Hindlimb muscle (tissue), 1 donor: ENCODE measurements around the gene ALKBH4. TPM values are rescaled to one million over a fixed set of nuclear protein-coding genes. Genes with fewer than 3 reads are reported as not detected.
"Not testable (repeated sequence)": the region's sequence is repeated elsewhere in the genome, so short reads cannot be mapped to it uniquely, and the experiment has no call there.

ENCODE experiments used
- DNase-seq: peaks from one replicate; pipeline ENCODE4 v3.0.0-alpha.2; 2013
- polyA plus RNA-seq: library from polyadenylated mRNA; unstranded; fragments of 120-200 nt; gene quantifications from one replicate; pipeline ENCODE4 v1.2.1, GENCODE V29; 2013; ENCODE audit not compliant: insufficient read length

The ALKBH4 gene
- polyA plus RNA-seq, 1 donor = 8.9 TPM

GRCh38 chr7:102426268-102427018, 38.2 kb downstream of the ALKBH4 start:
- no peak for DNase-seq

GRCh38 chr7:102425639-102426267, 38.9 kb downstream of the ALKBH4 start:
- no peak for DNase-seq

GRCh38 chr7:102424787-102425218, 39.9 kb downstream of the ALKBH4 start:
- DNase-seq = no peak

- no peak for DNase-seq
Measured at GRCh38 chr7:102424129-102424551, 40.5 kb downstream of the ALKBH4 start.

- DNase-seq = no peak
Measured at GRCh38 chr7:102421706-102422240, 42.9 kb downstream of the ALKBH4 start.

- no peak for DNase-seq
Measured at GRCh38 chr7:102418592-102418991, 46.1 kb downstream of the ALKBH4 start.

GRCh38 chr7:102417105-102417504, 47.6 kb downstream of the ALKBH4 start:
- DNase-seq = no peak

- DNase-seq = no peak
Measured at GRCh38 chr7:102416406-102416805, 48.3 kb downstream of the ALKBH4 start.

- DNase-seq = no peak
Measured at GRCh38 chr7:102415685-102416225, 48.9 kb downstream of the ALKBH4 start.

- DNase-seq = no peak
Measured at GRCh38 chr7:102413611-102414010, 51.1 kb downstream of the ALKBH4 start.

- no peak for DNase-seq
Measured at GRCh38 chr7:102413091-102413490, 51.6 kb downstream of the ALKBH4 start.

- DNase-seq = no peak
Measured at GRCh38 chr7:102412548-102412947, 52.1 kb downstream of the ALKBH4 start.

- DNase-seq = no peak
Measured at GRCh38 chr7:102410918-102411317, 53.7 kb downstream of the ALKBH4 start.

GRCh38 chr7:102410123-102410522, 54.5 kb downstream of the ALKBH4 start:
- DNase-seq = no peak

- no peak for DNase-seq
Measured at GRCh38 chr7:102409340-102409739, 55.3 kb downstream of the ALKBH4 start.

GRCh38 chr7:102408530-102408929, 56.1 kb downstream of the ALKBH4 start:
- not testable (repeated sequence) for DNase-seq

GRCh38 chr7:102407910-102408309, 56.8 kb downstream of the ALKBH4 start:
- no peak for DNase-seq

Other genes starting within 250 kb of the ALKBH4 start
- gene SH2B2, start 178.0 kb downstream of the ALKBH4 start, polyA plus RNA-seq = 22.2 TPM
- 11.5 TPM for gene SPDYE6, start 108.4 kb downstream of the ALKBH4 start, polyA plus RNA-seq
- 30.6 TPM for gene PRKRIP1, start 68.5 kb downstream of the ALKBH4 start, polyA plus RNA-seq
- 10.0 TPM for gene ORAI2, start 31.3 kb downstream of the ALKBH4 start, polyA plus RNA-seq
- 11.7 TPM for gene LRWD1, start 121 bp upstream of the ALKBH4 start, polyA plus RNA-seq
- gene POLR2J, start 14.1 kb upstream of the ALKBH4 start, polyA plus RNA-seq = 33.3 TPM
- 37.1 TPM for gene RASA4B, start 52.9 kb upstream of the ALKBH4 start, polyA plus RNA-seq
- 18.4 TPM for gene UPK3BL2, start 78.8 kb upstream of the ALKBH4 start, polyA plus RNA-seq
- gene SPDYE2, start 86.4 kb upstream of the ALKBH4 start, polyA plus RNA-seq = 14.8 TPM
- 75.4 TPM for gene POLR2J3, start 107.7 kb upstream of the ALKBH4 start, polyA plus RNA-seq
- gene RASA4, start 151.9 kb upstream of the ALKBH4 start, polyA plus RNA-seq = 82.0 TPM
- 30.9 TPM for gene UPK3BL1, start 177.9 kb upstream of the ALKBH4 start, polyA plus RNA-seq
- 5.1 TPM for gene SPDYE2B, start 185.5 kb upstream of the ALKBH4 start, polyA plus RNA-seq
- gene POLR2J2, start 206.8 kb upstream of the ALKBH4 start, polyA plus RNA-seq = 6.7 TPM